CD4-positive, alpha-beta T cell (primary cell): ENCODE measurements around the gene ID3. TPM values are rescaled to one million over a fixed set of nuclear protein-coding genes. Genes with fewer than 3 reads are reported as not detected.

Experiments
- ATAC-seq: fragments of 200-7000 bp; cut with Tn5 transposase; one replicate; pipeline ENCODE4 v1.10.0; 2022; ENCODE audit warnings: mild to moderate bottlenecking; ENCODE audit not compliant: poor library complexity
- CTCF ChIA-PET: fragments of 350-600 bp; sonication (Branson Sonifier 250); formaldehyde crosslinking; loops from one replicate; lab custom pipeline; 2021; ENCODE audit warnings: antibody characterized with exemption, inconsistent platforms; lab: Charles Lee
- POLR2A ChIA-PET: fragments of 350-600 bp; sonication (Branson Sonifier 250); formaldehyde crosslinking; loops from one replicate; lab custom pipeline; 2021; ENCODE audit warnings: antibody characterized with exemption, inconsistent platforms; lab: Charles Lee
- DNase-seq, 14 experiments: peaks; one replicate each; pipeline ENCODE4 v3.0.0-alpha.2; 2013 to 2020; ENCODE audit warnings: mixed read lengths in 2 of 14
- H3K27ac ChIP-seq, 2 donors: one replicate each; pipeline versions ENCODE4 v1.5.1 to v1.7.0; 2013; ENCODE audit warnings: low read length in 2 of 2, low read depth in 1 of 2, mild to moderate bottlenecking in 1 of 2
- H3K27me3 ChIP-seq, 2 experiments: 1 replicate in 1 of 2; 2 replicates in 1 of 2; pipeline versions ENCODE4 v1.6.1 to v1.7.0; 2013; ENCODE audit warnings: low read length in 2 of 2, control low read depth in 1 of 2, mild to moderate bottlenecking in 1 of 2, moderate library complexity in 1 of 2; ENCODE audit not compliant: insufficient read depth in 2 of 2, control insufficient read depth in 1 of 2
- H3K36me3 ChIP-seq: one replicate; pipeline ENCODE4 v1.6.1; 2013; ENCODE audit warnings: low read length, control low read depth; ENCODE audit not compliant: insufficient read depth
- H3K4me1 ChIP-seq: one replicate; pipeline ENCODE4 v1.6.1; 2013; ENCODE audit warnings: low read length, control low read depth; ENCODE audit not compliant: insufficient read depth
- H3K4me3 ChIP-seq: one replicate; pipeline ENCODE4 v1.5.1; 2013; ENCODE audit warnings: mild to moderate bottlenecking, low read length, moderate library complexity
- H3K9me3 ChIP-seq, 2 experiments: 1 replicate in 1 of 2; 2 replicates in 1 of 2; pipeline versions ENCODE4 v1.6.1 to v1.7.0; 2013; ENCODE audit warnings: low read length in 2 of 2, mild to moderate bottlenecking in 2 of 2, control low read depth in 1 of 2, moderate library complexity in 1 of 2; ENCODE audit not compliant: control insufficient read depth in 1 of 2, insufficient read depth in 1 of 2
- H3K27ac Mint-ChIP-seq: one replicate; pipeline ENCODE4 v1.8.0; 2020; ENCODE audit warnings: mixed read lengths
- H3K27me3 Mint-ChIP-seq: one replicate; pipeline ENCODE4 v1.8.0; 2021; ENCODE audit warnings: mixed read lengths
- H3K36me3 Mint-ChIP-seq: one replicate; pipeline ENCODE4 v1.8.0; 2021; ENCODE audit warnings: low read depth, mixed read lengths
- H3K4me1 Mint-ChIP-seq: one replicate; pipeline ENCODE4 v1.8.0; 2021; ENCODE audit warnings: low read depth, mixed read lengths
- H3K4me3 Mint-ChIP-seq: one replicate; pipeline ENCODE4 v1.8.0; 2020; ENCODE audit warnings: mild to moderate bottlenecking, mixed read lengths
- H3K9me3 Mint-ChIP-seq: one replicate; pipeline ENCODE4 v1.8.0; 2020; ENCODE audit warnings: mixed read lengths
- CTCF ChIP-seq: fragments of 200-600 bp; IDR thresholded peaks from one replicate; pipeline ENCODE4 v1.8.0; 2022; ENCODE audit warnings: antibody characterized with exemption, mild to moderate bottlenecking
- intact Hi-C, 2 experiments: fragments of 100-400 bp; cut with DNase I in 1 of 2; cut with micrococcal nuclease in 1 of 2; formaldehyde crosslinking; loops; one replicate each; pipeline versions ENCODE4 v1.15.1 to v1.9.0; 2023 to 2025; cut with DNase I, micrococcal nuclease
- total RNA-seq, 174 experiments: library from RNA in 2 of 174; stranded (reverse) in 2 of 174; gene quantifications; one replicate each; pipeline ENCODE4 v1.2.3 and lab custom pipeline; 2021 to 2026

ID3 gene
- total RNA-seq, 2 experiments from 2014 or later, result 89.8 to 90.4 TPM

- H3K4me3 ChIP-seq, result peak overlapping the region; percentile 51
- ATAC-seq, result no peak
- Mint-ChIP-seq H3K27ac (peak overlapping the region; percentile 5), H3K4me1 (peaks cover 19% of the 10 kb centered on the region), H3K36me3 (no peaks in the 10 kb centered on the region), H3K4me3 (peak overlapping the region; percentile 90), H3K9me3 (no peaks in the 10 kb centered on the region), H3K27me3 (peaks cover 11% of the 10 kb centered on the region)
- ChIA-PET POLR2A (interaction anchor here (0.8 to 3.6 kb wide), 8 partner anchors 9 to 51 kb away, joined by 3 to 16 read pairs (median 6); partner anchors contain the start of gene ID3), CTCF (interaction anchor here (0.7 to 2.0 kb wide), 6 partner anchors 8 to 72 kb away, joined by 3 to 4 read pairs (median 4); no protein-coding TSS in a partner anchor)
- H3K36me3 ChIP-seq, result no peaks in the 10 kb centered on the region
- TF ChIP-seq CTCF, result no peak
- H3K27ac ChIP-seq, result no peak overlapping the region
- H3K27me3 ChIP-seq, result peaks cover 2 to 8% of the 10 kb centered on the region in 2 experiments
- DNase-seq, result no peak
- peaks cover 18% of the 10 kb centered on the region for H3K4me1 ChIP-seq
- no peaks in the 10 kb centered on the region for H3K9me3 ChIP-seq
- intact Hi-C loops, result no loop called here
Observed at GRCh38 chr1:23568608-23569383, 9.5 kb upstream of the ID3 start.

GRCh38 chr1:23567996-23568607, 8.8 kb upstream of the ID3 start:
- POLR2A ChIA-PET, result interaction anchor here (1.0 to 3.6 kb wide), 7 partner anchors 9 to 52 kb away, joined by 3 to 16 read pairs (median 7); partner anchors contain the start of gene ID3
- no peaks in the 10 kb centered on the region for H3K36me3 ChIP-seq
- ATAC-seq, result no peak
- H3K27me3 Mint-ChIP-seq, result peaks cover 11% of the 10 kb centered on the region
- peaks cover 19% of the 10 kb centered on the region for H3K4me1 ChIP-seq
- intact Hi-C loops, result no loop called here
- H3K27me3 ChIP-seq, result peaks cover 2 to 8% of the 10 kb centered on the region in 2 experiments
- peak overlapping the region; percentile 90 for H3K4me3 Mint-ChIP-seq
- no peaks in the 10 kb centered on the region for H3K9me3 ChIP-seq
- CTCF ChIA-PET, result interaction anchor here (0.7 to 2.0 kb wide), 4 partner anchors 9 to 71 kb away, joined by 3 to 4 read pairs (median 4); no protein-coding TSS in a partner anchor
- H3K9me3 Mint-ChIP-seq, result no peaks in the 10 kb centered on the region
- DNase-seq, result no peak
- no peak overlapping the region for H3K27ac ChIP-seq
- peak overlapping the region; percentile 5 for H3K27ac Mint-ChIP-seq
- H3K36me3 Mint-ChIP-seq, result no peaks in the 10 kb centered on the region
- peak overlapping the region; percentile 51 for H3K4me3 ChIP-seq
- H3K4me1 Mint-ChIP-seq, result peaks cover 26% of the 10 kb centered on the region
- no peak for TF ChIP-seq CTCF

GRCh38 chr1:23567629-23567995, 8.3 kb upstream of the ID3 start:
- Histone ChIP-seq H3K9me3 (no peaks in the 10 kb centered on the region), H3K27ac (no peak overlapping the region), H3K4me1 (peaks cover 22% of the 10 kb centered on the region), H3K4me3 (peak overlapping the region; percentile 25), H3K36me3 (no peaks in the 10 kb centered on the region), H3K27me3 (peaks cover 2 to 8% of the 10 kb centered on the region in 2 experiments)
- intact Hi-C loops, result no loop called here
- TF ChIP-seq CTCF, result no peak
- no peaks in the 10 kb centered on the region for H3K9me3 Mint-ChIP-seq
- H3K27ac Mint-ChIP-seq, result no peak overlapping the region
- ChIA-PET CTCF (interaction anchor here (1.5 to 2.0 kb wide), 3 partner anchors 9 to 71 kb away, joined by 4 read pairs; no protein-coding TSS in a partner anchor), POLR2A (interaction anchor here (1.0 to 3.6 kb wide), 5 partner anchors 9 to 52 kb away, joined by 4 to 16 read pairs (median 9); partner anchors contain the start of gene ID3)
- DNase-seq (no peak), ATAC-seq (no peak)
- peaks cover 31% of the 10 kb centered on the region for H3K4me1 Mint-ChIP-seq
- peak overlapping the region; percentile 82 for H3K4me3 Mint-ChIP-seq
- peaks cover 11% of the 10 kb centered on the region for H3K27me3 Mint-ChIP-seq
- no peaks in the 10 kb centered on the region for H3K36me3 Mint-ChIP-seq
